DLD1 (cell line): ENCODE results near the gene KCTD7.
"Not testable (repeated sequence)": the region's sequence is repeated elsewhere in the genome, so short reads cannot be mapped to it uniquely, and the experiment has no call there.

ENCODE experiments used
- in situ Hi-C: cut with HindIII; loops from 2 replicates; pipeline ENCODE4 v1.10.0; 2017; ENCODE audit warnings: low sequenced_read_pairs

KCTD7 gene

DNA sequence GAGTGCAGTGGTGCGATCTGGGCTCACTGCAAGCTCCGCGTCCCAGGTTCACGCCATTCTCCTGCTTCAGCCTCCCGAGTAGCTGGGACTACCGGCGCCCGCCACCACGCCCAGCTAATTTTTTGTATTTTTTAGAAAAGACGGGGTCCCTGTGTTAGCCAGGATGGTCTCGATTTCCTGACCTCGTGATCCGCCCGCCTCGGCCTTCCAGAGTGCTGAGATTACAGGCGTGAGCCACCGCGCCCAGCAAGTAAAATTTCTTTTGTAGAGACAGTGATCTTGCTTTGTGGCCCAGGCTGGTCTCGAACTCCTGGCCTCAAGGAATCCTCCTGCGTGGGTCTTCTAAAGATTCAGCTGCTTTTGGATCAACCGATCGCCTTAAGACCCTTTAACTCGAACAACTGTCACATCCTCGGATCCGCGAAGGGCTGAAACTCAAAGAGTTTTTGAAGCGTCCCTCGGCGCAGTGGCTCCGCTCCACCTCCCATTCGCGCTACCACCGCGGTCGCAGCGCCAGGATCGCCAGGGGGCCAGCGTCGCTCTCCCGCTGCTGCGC lies 25.1 kb downstream of the KCTD7 start:
- in situ Hi-C loops, result not testable (repeated sequence)

DNA sequence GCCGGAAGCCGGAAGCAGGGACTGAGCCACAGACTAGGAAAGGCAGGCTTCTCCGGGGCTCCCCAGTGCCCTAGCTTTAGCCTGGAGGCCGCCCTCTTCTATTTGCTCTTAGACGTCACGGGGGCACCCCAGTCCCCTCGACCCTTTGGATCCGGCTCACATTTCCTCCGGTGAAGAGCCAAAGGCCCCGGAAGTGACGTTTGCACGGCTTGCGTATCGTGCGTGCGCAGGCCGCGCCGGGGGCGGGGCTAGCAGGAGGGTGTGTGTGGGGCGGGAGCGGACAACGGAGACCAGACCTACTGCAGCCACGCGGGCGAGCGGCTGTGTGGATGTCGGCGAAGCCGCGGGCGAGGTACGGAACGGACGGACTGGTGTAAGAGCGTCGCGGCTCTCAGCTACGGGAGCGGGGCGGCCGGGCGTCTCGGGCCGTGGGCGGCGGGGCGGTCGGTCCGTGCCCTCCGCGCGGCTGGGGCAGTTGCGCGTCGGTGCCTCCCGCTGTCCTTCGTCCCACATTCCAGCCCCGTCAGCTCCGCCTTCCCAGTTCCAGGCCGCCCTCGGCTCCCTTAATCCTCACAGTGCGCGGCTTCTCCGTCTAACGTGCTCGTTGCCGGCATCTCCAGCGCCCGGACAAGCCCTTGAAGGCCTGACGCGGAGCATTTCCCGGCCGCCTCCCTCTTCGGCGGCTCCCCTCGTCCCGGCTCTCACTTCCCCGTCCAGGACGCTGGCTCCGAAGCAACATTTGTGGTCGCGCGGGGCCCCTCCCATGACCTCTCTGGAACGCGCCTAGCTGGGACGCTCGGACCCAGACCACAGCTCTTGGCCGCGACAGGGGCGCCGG lies 25.8 kb downstream of the KCTD7 start:
- in situ Hi-C loops, result no loop called here

DNA sequence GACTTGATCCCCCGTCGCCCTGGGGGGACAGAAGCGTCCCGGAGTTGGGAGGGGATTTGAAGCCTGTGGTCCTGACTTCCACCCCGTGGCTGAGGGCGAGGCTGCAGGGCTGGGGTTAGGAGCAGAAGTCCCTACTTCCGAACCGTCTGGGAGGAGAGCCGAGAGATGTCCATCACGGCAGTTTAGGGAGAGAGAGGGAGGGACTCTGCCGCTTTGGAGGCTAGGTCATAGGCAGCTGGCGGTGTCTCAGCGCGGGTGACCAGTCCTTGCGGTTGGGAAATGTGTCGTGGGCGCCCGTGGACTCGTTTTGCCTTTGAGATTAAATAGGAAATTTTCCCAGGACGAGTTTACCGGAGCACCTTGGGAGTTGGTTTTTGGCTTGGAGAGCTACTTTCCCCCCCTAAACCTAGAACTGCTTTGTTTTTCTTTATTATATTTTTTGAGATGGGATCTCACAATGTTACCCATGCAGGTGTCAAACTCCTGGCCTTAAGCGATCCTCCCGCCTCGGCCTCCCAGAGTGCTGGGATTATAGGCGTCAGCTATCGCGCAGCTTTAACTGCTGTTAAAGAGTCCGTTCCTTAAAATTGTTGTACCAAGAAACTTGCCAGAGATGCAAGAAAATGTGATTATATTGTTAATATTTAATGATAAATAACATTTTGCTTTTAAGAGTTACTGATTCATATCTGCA lies 26.6 kb downstream of the KCTD7 start:
- in situ Hi-C loops, result not testable (repeated sequence)

DNA sequence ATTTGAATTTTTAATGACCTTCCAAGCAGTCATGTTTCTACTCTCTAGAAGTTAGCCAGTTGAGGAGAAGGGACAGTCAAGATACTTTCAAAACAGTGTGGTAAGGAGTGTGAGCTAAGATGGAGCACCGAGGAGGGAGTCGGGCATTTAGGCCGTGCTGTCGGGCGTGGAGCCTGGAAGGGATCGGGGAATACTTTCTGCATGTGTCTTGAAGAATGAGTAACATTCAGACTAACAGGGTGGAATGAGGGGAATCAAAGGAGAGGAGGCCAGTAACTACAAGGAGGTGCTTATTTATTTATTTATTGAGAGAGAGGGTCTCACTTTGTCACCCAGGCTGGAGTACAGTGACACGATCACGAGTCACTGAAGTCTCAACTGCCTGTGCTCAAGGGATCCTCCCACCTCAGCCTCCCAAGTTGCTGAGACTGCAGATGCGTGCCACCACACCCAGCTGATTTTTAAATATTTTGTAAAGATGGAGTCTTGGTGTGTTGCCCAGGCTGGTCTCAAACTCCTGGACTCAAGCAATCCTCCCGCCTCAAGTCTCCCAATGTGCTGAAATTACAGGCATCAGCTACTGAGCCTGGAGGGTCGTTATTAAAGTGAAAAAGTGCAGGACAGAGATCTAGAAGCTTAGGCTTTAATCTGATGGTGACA lies 27.3 kb downstream of the KCTD7 start:
- in situ Hi-C loops, result not testable (repeated sequence)

DNA sequence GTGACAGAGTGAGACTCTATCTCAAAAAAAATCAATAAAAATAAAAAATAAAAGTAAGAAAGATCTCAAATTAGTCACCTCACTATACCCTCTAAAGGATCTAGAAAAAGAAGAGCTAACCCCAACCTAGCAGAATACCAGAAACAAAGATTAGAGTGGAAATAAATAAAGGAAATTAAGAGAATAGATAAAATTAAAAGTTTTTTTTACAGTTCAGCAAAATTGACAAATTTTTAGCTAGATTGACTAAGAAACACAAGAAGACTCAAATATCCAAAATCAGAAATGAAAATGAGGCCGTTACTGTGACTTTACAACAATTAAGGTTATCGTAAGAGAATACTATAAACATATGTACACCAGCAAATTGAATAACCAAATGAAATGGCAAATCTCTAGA lies 29.1 kb downstream of the KCTD7 start:
- in situ Hi-C loops, result no loop called here

DNA sequence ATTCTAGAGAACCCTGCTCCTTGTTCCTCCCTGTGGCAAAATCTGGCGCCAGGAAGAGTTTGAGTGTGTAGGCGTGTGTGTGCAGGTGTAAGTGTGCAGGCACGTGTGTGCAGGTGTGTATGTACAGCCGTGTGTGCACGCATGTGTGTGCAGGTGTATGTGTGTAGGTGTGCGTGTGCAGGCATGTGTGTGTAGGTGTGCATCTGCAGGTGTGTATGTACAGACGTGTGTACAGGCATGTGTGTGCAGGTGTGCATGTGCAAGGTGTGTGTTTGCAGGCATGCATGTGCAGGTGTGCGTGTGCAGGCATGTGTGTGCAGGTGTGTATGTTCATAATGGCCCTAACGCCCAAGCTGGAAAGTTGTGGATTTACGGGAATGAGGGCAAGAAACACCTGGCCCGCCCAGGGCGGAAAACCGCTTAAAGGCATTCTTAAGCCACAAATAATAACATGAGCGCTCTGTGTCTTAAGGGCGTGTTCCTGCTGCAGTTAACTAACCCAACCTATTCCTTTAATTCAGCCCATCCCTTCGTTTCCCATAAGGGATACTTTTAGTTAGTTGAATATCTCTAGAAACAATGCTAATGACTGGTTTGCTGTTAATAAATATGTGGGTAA lies 34.1 kb downstream of the KCTD7 start:
- in situ Hi-C loops, result no loop called here

DNA sequence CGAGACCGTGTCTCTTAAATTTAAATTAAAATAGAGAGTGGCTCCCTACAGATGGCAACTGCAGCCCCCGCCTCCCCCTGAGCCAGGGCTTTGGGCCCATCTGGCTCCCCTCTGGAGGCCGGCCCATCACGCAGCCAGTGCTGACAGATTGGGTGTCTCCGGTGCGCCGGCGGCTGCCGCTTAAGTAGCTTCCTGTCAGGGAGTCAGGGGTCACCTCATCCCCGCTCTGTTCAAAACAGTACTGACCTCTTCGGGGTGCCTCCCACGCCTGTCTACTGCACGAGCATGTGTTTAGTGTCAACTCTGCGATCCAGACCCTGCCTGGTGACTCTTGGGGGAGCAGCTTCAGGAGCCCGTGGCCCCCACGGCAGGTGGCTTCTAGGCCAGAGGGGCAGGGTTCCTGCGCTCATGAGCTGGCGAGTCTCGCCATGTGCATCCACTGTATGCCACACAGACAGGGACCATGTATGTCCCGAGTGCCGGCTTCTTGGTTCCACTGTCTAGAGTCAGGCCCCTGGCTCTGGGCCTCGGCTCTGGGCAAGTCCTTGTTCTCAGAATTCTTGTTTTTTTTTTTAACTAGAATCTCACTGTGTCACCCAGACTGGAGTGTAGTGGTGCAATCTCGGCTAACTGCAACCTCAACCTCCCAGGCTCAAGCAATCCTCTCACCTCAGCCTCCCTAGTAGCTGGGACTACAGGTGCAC lies 36.1 kb downstream of the KCTD7 start:
- in situ Hi-C loops, result no loop called here

DNA sequence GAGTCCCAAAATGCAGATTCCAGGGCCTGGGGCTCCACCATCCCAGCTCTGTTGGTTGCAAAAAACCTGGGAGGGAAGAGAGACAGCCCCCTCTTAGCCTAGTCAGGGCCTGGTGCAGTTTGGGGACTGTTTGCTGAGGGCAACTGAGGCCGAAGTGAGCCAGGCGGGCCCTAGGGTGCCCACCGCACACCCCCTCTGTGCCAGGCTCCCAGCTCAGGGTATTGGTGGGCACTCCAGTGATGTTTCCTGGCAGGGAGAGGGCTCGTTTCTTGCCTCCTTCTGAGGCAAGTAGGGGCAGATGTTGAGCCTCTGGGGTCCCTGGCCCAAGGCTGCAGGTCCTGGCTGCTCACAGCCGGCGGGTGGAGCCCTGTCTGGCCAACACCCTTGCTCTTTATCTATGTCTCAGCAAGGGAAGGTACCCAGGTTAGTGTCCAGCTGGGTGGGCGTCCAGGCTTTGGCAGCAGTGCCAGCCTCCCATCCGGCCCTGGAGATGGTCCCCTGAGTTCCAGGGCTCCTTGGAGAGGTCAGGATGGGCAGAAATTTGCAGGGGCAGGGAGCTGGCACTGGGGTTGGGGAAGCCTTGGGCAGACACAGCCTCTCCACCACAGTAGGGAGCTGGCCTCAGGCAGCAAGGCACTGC lies 37.8 kb downstream of the KCTD7 start:
- in situ Hi-C loops, result no loop called here

DNA sequence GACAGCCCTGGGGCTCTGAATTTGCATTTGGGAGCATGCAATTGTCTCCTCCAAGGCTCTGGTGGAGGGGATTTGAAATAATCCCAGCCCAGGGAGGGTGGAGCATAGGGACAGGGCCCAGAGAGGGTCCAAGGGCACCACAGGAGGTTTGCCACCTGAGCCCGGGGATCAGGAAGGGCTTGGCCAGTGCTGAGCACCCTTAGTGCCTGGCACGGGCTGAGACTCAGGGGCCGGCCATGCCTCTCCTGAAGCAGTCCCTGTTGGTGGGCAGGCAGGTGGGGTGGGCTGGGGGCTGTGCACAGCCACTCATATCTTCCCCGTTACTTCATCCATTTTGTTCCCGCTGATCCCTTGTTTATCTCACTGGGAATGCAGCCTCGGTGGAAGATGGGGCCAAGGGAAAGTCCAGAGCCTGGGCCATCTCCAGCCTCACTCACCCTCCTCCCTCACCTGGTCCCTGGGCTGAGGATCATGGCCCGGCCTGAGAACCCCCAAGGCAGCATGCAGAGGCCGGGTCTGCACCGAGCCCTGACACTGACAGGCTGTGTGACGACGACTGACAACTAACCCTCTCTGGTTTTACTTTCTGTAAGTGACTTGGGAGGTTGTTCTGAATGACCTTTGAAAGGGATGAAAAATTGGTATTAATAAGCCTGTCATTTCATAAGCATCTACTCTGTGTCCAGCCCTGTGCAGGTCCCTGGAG lies 38.5 kb downstream of the KCTD7 start:
- in situ Hi-C loops, result no loop called here

DNA sequence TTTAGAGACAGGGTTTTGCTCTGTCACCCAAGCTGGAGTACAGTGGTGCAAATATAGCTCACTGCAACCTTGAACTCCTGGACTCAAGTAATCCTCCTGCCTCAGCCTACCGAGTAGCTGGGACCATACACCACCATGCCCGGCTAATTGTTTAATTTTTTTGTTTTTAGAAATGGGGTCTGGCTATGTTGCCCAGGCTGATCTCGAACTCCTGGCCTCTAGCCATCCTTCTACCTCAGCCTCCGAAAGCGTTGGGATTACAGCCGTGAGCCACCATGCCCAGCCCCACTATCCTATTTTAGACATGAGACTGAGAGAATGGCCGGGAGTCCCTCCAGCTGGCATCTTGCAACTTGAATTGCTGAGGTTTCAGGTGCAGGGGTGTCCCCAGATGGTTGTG lies 39.4 kb downstream of the KCTD7 start:
- in situ Hi-C loops, result no loop called here

DNA sequence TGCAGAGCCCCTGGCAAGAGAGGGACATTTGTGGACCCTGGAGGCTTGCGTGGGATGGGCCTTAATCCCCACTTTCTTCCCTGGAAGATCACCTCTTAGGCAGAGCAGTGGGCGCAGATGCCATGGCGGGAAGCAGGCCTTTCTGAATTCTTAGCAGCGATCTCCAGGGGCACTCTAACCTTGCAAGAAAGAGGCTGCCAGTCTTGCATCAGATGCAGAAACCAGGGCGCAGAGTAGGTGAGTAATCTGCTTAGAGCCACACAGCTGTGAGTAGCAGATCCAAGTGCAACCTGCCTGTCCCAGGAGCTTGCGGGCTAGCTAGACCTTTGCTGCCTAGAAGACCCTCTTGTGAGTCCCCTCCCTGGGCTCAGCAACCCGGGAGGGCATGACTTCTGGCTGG lies 40.0 kb downstream of the KCTD7 start:
- in situ Hi-C loops, result no loop called here

DNA sequence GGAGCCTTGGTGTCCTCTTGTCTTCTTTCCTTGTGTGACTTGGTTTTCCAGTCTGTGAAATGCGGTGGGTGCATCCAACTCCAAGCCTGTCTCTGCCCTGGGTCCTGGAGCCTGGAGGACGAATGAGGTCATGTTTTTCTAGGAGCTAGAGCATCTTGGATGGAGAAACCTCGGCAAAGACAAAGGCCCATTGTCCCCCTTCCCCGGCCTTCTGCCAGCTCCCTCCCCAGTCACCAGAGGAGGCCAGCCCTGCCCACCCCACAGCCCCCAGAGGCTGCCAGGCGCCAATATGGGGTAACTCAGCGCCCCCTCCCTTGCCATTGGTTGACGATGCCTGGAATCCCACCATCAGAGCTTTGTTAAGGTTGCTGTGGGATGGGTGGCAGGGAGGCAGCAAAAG lies 40.4 kb downstream of the KCTD7 start:
- in situ Hi-C loops, result no loop called here

DNA sequence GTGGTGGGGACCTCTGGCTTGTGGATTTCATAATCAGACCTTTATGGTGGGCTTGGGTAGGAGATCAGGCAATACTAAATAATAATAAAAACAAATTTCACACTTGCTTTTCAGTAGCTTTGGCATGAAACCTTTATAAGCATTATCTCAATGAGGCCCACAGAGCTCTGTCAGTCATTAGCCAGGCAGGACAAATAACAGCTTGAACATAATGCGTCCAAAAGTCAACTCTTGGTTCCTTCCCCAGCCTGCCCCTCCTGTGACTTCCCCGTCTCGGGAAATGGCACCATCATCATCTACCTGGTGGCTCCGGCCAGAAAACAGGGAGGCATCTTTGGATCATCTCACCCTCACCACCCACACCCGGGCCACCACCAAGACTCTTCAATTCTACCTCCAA lies 40.8 kb downstream of the KCTD7 start:
- in situ Hi-C loops, result no loop called here

DNA sequence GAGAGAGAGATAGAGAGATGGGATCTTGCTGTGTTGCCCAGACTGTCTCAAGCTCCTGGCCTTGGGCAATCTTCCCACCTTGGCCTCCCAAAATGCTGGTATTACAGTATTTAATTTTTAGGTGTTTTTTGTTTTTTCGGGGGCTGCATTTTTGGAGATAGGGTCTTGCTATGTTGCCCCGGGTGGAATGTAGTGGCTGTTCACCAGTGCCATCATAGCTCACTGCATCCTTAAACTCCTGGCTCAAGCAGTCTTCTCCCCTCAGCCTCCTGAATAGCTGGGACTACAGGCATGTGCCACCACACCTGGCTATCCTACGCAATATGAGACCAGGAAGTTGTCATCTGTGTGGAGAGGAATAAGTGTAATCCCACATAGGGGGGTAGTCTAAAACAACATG lies 42.4 kb downstream of the KCTD7 start:
- in situ Hi-C loops, result no loop called here

DNA sequence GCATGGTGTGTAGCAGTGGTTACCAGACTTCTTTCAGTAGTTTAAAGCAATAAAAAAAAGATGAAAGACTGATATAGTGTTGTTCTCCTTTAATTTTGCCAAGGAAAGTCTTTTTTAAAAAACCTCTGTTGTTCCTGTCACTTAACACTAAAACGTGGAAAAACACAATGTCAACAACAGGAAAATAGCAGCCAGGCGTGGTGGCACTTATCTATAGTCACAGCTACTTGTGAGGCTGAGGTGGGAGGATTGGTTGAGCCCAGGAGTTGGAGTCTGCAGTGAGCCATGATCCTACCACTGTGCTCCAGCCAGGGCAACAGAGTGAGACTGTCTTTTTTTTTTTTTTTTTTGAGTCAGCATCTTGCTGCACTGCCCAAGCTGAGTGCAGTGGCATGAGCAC lies 42.8 kb downstream of the KCTD7 start:
- in situ Hi-C loops, result not testable (repeated sequence)

DNA sequence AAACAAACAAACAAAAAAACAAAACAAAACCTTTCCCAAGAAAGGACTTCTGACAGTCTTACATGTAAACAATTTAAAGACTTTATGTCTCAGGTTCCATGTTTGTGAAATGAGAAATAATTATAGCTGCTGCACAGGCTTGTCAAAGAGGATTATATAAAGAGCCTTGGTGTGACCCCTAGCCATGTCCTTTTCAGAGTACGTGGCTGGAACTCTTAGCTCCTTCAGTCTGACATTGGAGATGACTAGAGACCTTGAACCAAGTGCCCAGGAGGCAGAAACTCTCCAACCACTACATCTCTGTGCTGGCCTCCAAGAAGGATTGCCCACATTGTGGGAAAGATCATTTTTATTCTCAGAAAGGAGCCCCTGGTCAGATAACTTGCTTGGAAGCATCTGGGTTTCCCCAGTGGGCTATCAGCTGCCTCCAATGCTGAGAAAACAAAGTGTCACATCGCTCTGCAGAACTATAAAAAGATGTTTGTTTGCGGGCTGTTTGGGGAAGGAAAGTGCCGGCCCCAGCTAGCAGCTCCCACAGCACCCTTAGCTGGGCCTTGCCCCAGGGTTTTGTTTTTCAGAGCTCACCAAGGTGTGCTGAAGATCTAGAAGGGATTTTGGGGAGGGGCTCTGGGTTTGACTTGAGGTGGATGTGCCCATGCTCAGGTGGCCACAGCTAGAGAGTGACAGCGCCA lies 43.9 kb downstream of the KCTD7 start:
- in situ Hi-C loops, result not testable (repeated sequence)

DNA sequence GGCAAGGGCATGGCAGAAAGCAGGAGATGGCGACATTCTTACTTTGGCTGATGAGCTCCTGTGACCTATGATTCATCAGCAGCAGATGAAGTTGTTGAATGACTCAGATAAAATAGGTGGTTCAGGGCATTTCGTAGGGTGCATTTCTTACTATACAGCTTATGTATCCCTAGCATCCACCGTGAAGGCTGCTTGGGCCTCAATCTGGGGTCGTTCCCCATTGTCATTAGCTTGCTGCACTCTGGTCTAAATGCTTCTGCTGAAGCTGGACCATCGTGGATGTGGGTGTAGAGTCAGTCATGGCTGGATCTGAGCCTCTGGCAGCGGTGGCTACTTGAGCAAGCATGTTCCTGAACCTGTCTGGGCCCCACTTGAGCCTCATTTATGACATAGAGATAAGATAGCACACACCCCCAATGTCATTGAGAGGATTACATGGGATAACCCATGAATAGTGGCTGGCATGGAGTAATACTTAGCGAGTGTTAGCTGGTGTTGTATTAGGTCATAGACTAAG lies 44.5 kb downstream of the KCTD7 start:
- in situ Hi-C loops, result not testable (repeated sequence)

DNA sequence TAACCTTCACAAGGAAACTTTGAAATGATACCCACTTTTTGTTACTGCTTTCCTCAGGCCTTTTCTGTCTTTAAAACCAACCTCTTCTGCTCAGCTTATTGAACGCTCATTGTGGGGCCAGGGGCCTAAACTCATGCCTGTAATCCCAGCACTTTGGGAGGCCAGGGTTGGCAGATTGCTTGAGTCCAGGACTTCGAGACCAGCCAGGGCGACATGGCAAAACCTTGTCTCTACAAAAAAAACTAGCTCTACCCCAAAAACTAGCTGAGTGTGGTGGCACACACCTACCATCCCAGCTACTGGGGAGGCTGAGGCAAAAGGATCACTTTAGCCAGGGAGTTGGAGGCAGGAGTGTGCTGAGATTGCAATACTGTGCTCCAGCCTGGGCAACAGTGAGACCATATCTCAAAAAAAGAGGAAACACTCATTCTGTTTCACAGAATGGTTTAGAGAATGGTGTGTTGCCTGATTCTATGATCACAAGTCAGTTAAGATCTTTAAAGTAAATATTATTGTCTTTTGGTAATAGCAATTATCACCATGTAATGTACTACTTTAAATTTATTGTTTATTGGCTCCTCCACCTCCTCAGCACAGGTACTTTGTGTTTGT lies 51.1 kb downstream of the KCTD7 start:
- in situ Hi-C loops, result no loop called here
